HCT116 (cell line): ENCODE measurements around the gene TPBGL. TPM values are rescaled to one million over a fixed set of nuclear protein-coding genes. Genes with fewer than 3 reads are reported as not detected.

Experiments used
- ATAC-seq: fragments of 200-7000 bp; cut with Tn5 transposase; 2 replicates; pipeline ENCODE4 v1.9.1; 2020; ENCODE audit warnings: mild to moderate bottlenecking, moderate library complexity
- BruUV-seq: library from RNA; stranded (reverse); fragments of 400-500 nt; replicated peaks from 2 replicates; lab custom pipeline; 2021; lab: Mats Ljungman, UMichigan
- CTCF ChIA-PET: fragments of 300-600 bp; sonication (Branson Sonifier 250); formaldehyde crosslinking; loops from one replicate; lab custom pipeline; 2021; ENCODE audit warnings: antibody characterized with exemption; lab: Charles Lee
- POLR2A ChIA-PET: fragments of 300-600, 350-600 bp; sonication (Branson Sonifier 250); formaldehyde crosslinking; loops from one replicate; lab custom pipeline; 2021; ENCODE audit warnings: antibody characterized with exemption; lab: Charles Lee
- RAD21 ChIA-PET, 2 experiments: fragments of 300-600 bp; sonication (Branson Sonifier 250); formaldehyde crosslinking; loops; one replicate each; lab custom pipeline; 2023; ENCODE audit warnings: low total read pairs in 2 of 2; ENCODE audit not compliant: uncharacterized antibody in 2 of 2, unreplicated experiment in 2 of 2, low non-redundant PET in 1 of 2; lab: Charles Lee
- DNase-seq: peaks from one replicate; pipeline ENCODE4 v3.0.0-alpha.2; 2010; ENCODE audit warnings: low read depth, low spot score
- H2AFZ ChIP-seq: fragments of 200-600 bp; shearing (Covaris generic), sonication (generic); 2 replicates; pipeline ENCODE4 v1.6.1; 2017; ENCODE audit warnings: low read depth, mixed run types, mixed read lengths, antibody characterized with exemption, low read length; ENCODE audit not compliant: poor library complexity, severe bottlenecking
- H3K27ac ChIP-seq: 2 replicates; pipeline ENCODE4 v1.5.1; 2012; ENCODE audit warnings: low read depth, low read length
- H3K27me3 ChIP-seq: fragments of 200-600 bp; sonication (generic); 2 replicates; pipeline ENCODE4 v1.6.1; 2016; ENCODE audit warnings: mixed run types, low read length, mixed read lengths; ENCODE audit not compliant: insufficient read depth
- H3K36me3 ChIP-seq, 2 experiments: fragments of 200-500 bp in 1 of 2; fragments of 200-600 bp in 1 of 2; sonication (Bioruptor generic) in 1 of 2; sonication (generic) in 1 of 2; 2 replicates each; pipeline versions ENCODE4 v1.5.1 to v1.6.1; 2014 to 2016; ENCODE audit warnings: low read length in 2 of 2, inconsistent platforms in 1 of 2, mixed read lengths in 1 of 2, mixed run types in 1 of 2; ENCODE audit not compliant: insufficient read depth in 2 of 2, control insufficient read depth in 1 of 2
- H3K4me1 ChIP-seq, 2 experiments: fragments of 200-600 bp in 1 of 2; sonication (generic) in 1 of 2; 2 replicates each; pipeline versions ENCODE4 v1.5.1 to v1.6.1; 2012 to 2017; ENCODE audit warnings: low read length in 2 of 2, inconsistent platforms in 1 of 2, mild to moderate bottlenecking in 1 of 2, mixed read lengths in 1 of 2, mixed run types in 1 of 2, moderate library complexity in 1 of 2; ENCODE audit not compliant: insufficient read depth in 2 of 2, control insufficient read depth in 1 of 2
- H3K4me2 ChIP-seq: fragments of 200-600 bp; sonication (generic); 2 replicates; pipeline ENCODE4 v1.6.1; 2017; ENCODE audit warnings: mixed run types, low read length, mixed read lengths
- H3K4me3 ChIP-seq, 2 experiments: fragments of 200-600 bp in 1 of 2; sonication (generic) in 1 of 2; replicated peaks in 1 of 2; 2 replicates each; pipeline ENCODE4 v1.5.1; 2011 to 2016; ENCODE audit warnings: low read length in 2 of 2, control low read depth in 1 of 2, low read depth in 1 of 2, mild to moderate bottlenecking in 1 of 2, mixed read lengths in 1 of 2, mixed run types in 1 of 2
- H3K79me2 ChIP-seq: fragments of 200-600 bp; sonication (generic); 2 replicates; pipeline ENCODE4 v1.6.1; 2017; ENCODE audit warnings: mild to moderate bottlenecking, mixed run types, low read length, moderate library complexity, mixed read lengths; ENCODE audit not compliant: insufficient read depth
- H3K9ac ChIP-seq: fragments of 200-600 bp; sonication (generic); 2 replicates; pipeline ENCODE4 v1.6.1; 2016; ENCODE audit warnings: low read length, mixed read lengths
- H3K9me2 ChIP-seq: fragments of 200-600 bp; sonication (generic), shearing (Covaris generic); 2 replicates; pipeline ENCODE4 v1.6.1; 2017; ENCODE audit warnings: mixed run types, mild to moderate bottlenecking, moderate library complexity; ENCODE audit not compliant: insufficient read depth
- H3K9me3 ChIP-seq, 2 experiments: fragments of 200-500 bp in 1 of 2; fragments of 200-600 bp in 1 of 2; sonication (Bioruptor generic) in 1 of 2; sonication (generic) in 1 of 2; 2 replicates each; pipeline ENCODE4 v1.6.1; 2014 to 2017; ENCODE audit warnings: low read length in 2 of 2, mixed read lengths in 2 of 2, inconsistent platforms in 1 of 2, low read depth in 1 of 2, mild to moderate bottlenecking in 1 of 2, mixed run types in 1 of 2, moderate library complexity in 1 of 2; ENCODE audit not compliant: control insufficient read depth in 1 of 2, insufficient read depth in 1 of 2
- H4K20me1 ChIP-seq: fragments of 200-600 bp; sonication (generic), shearing (Covaris generic); 2 replicates; pipeline ENCODE4 v1.6.1; 2017; ENCODE audit warnings: mixed run types, mild to moderate bottlenecking, moderate library complexity; ENCODE audit not compliant: insufficient read depth
- ATF3 ChIP-seq: IDR thresholded peaks from 2 replicates; pipeline ENCODE4 v1.6.1; 2012
- CEBPB ChIP-seq: IDR thresholded peaks from 2 replicates; pipeline ENCODE4 v1.6.1; 2012; ENCODE audit warnings: low read depth
- FOSL1 ChIP-seq: IDR thresholded peaks from 2 replicates; pipeline ENCODE4 v1.6.1; 2012; ENCODE audit warnings: low read depth
- REST ChIP-seq: IDR thresholded peaks from 2 replicates; pipeline ENCODE4 v1.6.1; 2012; ENCODE audit warnings: low read depth
- SIN3A ChIP-seq: IDR thresholded peaks from 2 replicates; pipeline ENCODE4 v1.6.1; 2012; ENCODE audit warnings: low read depth
- SP1 ChIP-seq: IDR thresholded peaks from 2 replicates; pipeline ENCODE4 v1.6.1; 2012; ENCODE audit warnings: low read depth
- YY1 ChIP-seq: IDR thresholded peaks from 2 replicates; pipeline ENCODE4 v1.6.1; 2011; ENCODE audit warnings: low read length, low read depth, moderate library complexity, mild to moderate bottlenecking; ENCODE audit not compliant: insufficient replicate concordance; ENCODE audit errors: extremely low read depth
- intact Hi-C: fragments of 100-400 bp; cut with micrococcal nuclease; formaldehyde crosslinking; loops from 2 replicates; pipeline ENCODE4 v1.10.0; 2022
- total RNA-seq: library from RNA; stranded (reverse); gene quantifications from one replicate; pipeline ENCODE4 v1.2.1, GENCODE V29; 2021; ENCODE audit not compliant: unreplicated experiment

TPBGL gene
- total RNA-seq, 1 experiment from 2014 or later, result 0.12 TPM

- RAD21 ChIA-PET, result no interaction called here
- Histone ChIP-seq H3K79me2 (no peaks in the 10 kb centered on the region), H3K36me3 (no peaks in the 10 kb centered on the region), H3K9ac (no peak overlapping the region), H2AFZ (no peak overlapping the region), H3K9me3 (no peaks in the 10 kb centered on the region), H3K4me3 (no peak overlapping the region), H3K4me1 (peaks cover 6 to 16% of the 10 kb centered on the region in 2 experiments; a peak in 3 of 4 replicates), H3K27me3 (no peaks in the 10 kb centered on the region), H3K4me2 (no peak overlapping the region), H4K20me1 (no peaks in the 10 kb centered on the region), H3K27ac (no peak overlapping the region), H3K9me2 (no peaks in the 10 kb centered on the region)
- ATAC-seq, result no peak
- CTCF ChIA-PET, result interaction anchor here (0.8 to 4.7 kb wide), 3 partner anchors 10 to 96 kb away, joined by 4 to 70 read pairs (median 6); no protein-coding TSS in a partner anchor
- intact Hi-C loops, result no loop called here
- no peak for DNase-seq
- TF ChIP-seq CEBPB, result no peak
- no peak for TF ChIP-seq ATF3
- TF ChIP-seq YY1, result no peak
- no peak for TF ChIP-seq SP1
- TF ChIP-seq REST, result no peak
- TF ChIP-seq SIN3A, result no peak
- TF ChIP-seq FOSL1, result no peak
- no TSS peak for BruUV-seq
- POLR2A ChIA-PET, result no interaction called here
Measured at GRCh38 chr11:75238595-75239440, 1.8 kb upstream of the TPBGL start.
